ENCODE data around the gene EPHA1.

Gene EPHA1

GRCh38 chr7:143388051-143388450 lies 20.6 kb downstream of the EPHA1 start:
- no peak for DNase-seq

GRCh38 chr7:143387156-143387975 lies 21.3 kb downstream of the EPHA1 start:
- no peak for DNase-seq

GRCh38 chr7:143385891-143386781 lies 22.5 kb downstream of the EPHA1 start:
- DNase-seq, result no peak

GRCh38 chr7:143384661-143385631 lies 23.7 kb downstream of the EPHA1 start:
- no peak for DNase-seq

- no peak for DNase-seq
Observed at GRCh38 chr7:143384148-143384547, 24.5 kb downstream of the EPHA1 start.

GRCh38 chr7:143383642-143383957 lies 25.1 kb downstream of the EPHA1 start:
- no peak for DNase-seq

- DNase-seq, result no peak
Observed at GRCh38 chr7:143382791-143383641, 25.6 kb downstream of the EPHA1 start.

- no peak for DNase-seq
Observed at GRCh38 chr7:143382126-143382790, 26.4 kb downstream of the EPHA1 start.

GRCh38 chr7:143381427-143382125 lies 27.1 kb downstream of the EPHA1 start:
- DNase-seq, result peak; percentile 52

GRCh38 chr7:143380646-143381426 lies 27.8 kb downstream of the EPHA1 start, which contains the start of gene ZYX:
Gene ZYX, plus strand, starts transcription at chr7:143381345. Its CDS starts 227 bp downstream, at chr7:143381572.
- peak; percentile 37 for DNase-seq

- DNase-seq, result peak; percentile 70
Observed at GRCh38 chr7:143380260-143380645, 28.4 kb downstream of the EPHA1 start.

- no peak for DNase-seq
Observed at GRCh38 chr7:143379611-143380259, 28.9 kb downstream of the EPHA1 start.

- DNase-seq, result no peak
Observed at GRCh38 chr7:143376396-143376795, 32.3 kb downstream of the EPHA1 start.

GRCh38 chr7:143375298-143376034 lies 33.2 kb downstream of the EPHA1 start:
- DNase-seq, result no peak

- DNase-seq, result no peak
Observed at GRCh38 chr7:143374561-143374960, 34.1 kb downstream of the EPHA1 start.

- DNase-seq, result no peak
Observed at GRCh38 chr7:143373255-143373794, 35.3 kb downstream of the EPHA1 start.

- DNase-seq, result no peak
Observed at GRCh38 chr7:143372070-143372469, 36.6 kb downstream of the EPHA1 start.
